Activated naive CD4-positive, alpha-beta T cell treated with anti-CD3 and anti-CD28 coated beads, Interleukin-2, amount 50 U/mL, for 72 hours (primary cell): Measurements from ENCODE around the gene COG4. TPM values are rescaled to one million over a fixed set of nuclear protein-coding genes. Genes with fewer than 3 reads are reported as not detected.

Experiments used
- ATAC-seq, 2 donors: fragments of 150-1000 bp; cut with Tn5 transposase; 2 replicates each; pipeline ENCODE4 v1.10.0; 2021; ENCODE audit warnings: mild to moderate bottlenecking in 2 of 2, moderate library complexity in 2 of 2
- DNase-seq, 2 donors: peaks; one replicate each; pipeline ENCODE4 v3.0.0; 2021 to 2022; ENCODE audit warnings: low spot score in 2 of 2
- H3K27ac Mint-ChIP-seq, 2 donors: one replicate each; pipeline ENCODE4 v1.8.0; 2022; ENCODE audit warnings: mild to moderate bottlenecking in 2 of 2, mixed read lengths in 2 of 2
- H3K36me3 Mint-ChIP-seq, 2 donors: one replicate each; pipeline ENCODE4 v1.8.0; 2022; ENCODE audit warnings: mixed read lengths in 2 of 2
- H3K9me3 Mint-ChIP-seq, 2 donors: one replicate each; pipeline ENCODE4 v1.8.0; 2022; ENCODE audit warnings: mixed read lengths in 2 of 2
- total RNA-seq, 2 donors: library from RNA; stranded (reverse); gene quantifications; one replicate each; pipeline ENCODE4 v1.2.3, GENCODE V29; 2022

Gene COG4
- total RNA-seq, 2 donors from 2014 or later = 37.5 to 41.2 TPM

GRCh38 chr16:70495425-70496182 is 27.8 kb downstream of the COG4 start:
- H3K36me3 Mint-ChIP-seq = no peaks in the 10 kb centered on the region
- DNase-seq (no peak), ATAC-seq (peak in 1 of 2 donors; percentile 54)
- no peaks in the 10 kb centered on the region for H3K9me3 Mint-ChIP-seq
- H3K27ac Mint-ChIP-seq = peak overlapping the region in 1 of 2 donors; percentile 20

- ATAC-seq (peak in 1 of 2 donors; percentile 59), DNase-seq (no peak)
- H3K27ac Mint-ChIP-seq = peak overlapping the region; percentile 25 to 46
- H3K36me3 Mint-ChIP-seq = no peaks in the 10 kb centered on the region
- H3K9me3 Mint-ChIP-seq = no peaks in the 10 kb centered on the region
Measured at GRCh38 chr16:70494777-70495176, 28.6 kb downstream of the COG4 start.

- Mint-ChIP-seq H3K9me3 (no peaks in the 10 kb centered on the region), H3K36me3 (no peaks in the 10 kb centered on the region), H3K27ac (peak overlapping the region; percentile 25 to 46)
- peak; percentile 29 to 69 for ATAC-seq
- DNase-seq = no peak
Measured at GRCh38 chr16:70494202-70494770, 29.1 kb downstream of the COG4 start.

GRCh38 chr16:70493802-70494201 is 29.6 kb downstream of the COG4 start:
- H3K36me3 Mint-ChIP-seq = no peaks in the 10 kb centered on the region
- ATAC-seq (peak in 1 of 2 donors; percentile 15), DNase-seq (no peak)
- H3K9me3 Mint-ChIP-seq = no peaks in the 10 kb centered on the region
- H3K27ac Mint-ChIP-seq = peak overlapping the region; percentile 46 to 66

GRCh38 chr16:70490261-70490660 is 33.1 kb downstream of the COG4 start:
- no peak for DNase-seq
- H3K9me3 Mint-ChIP-seq = no peaks in the 10 kb centered on the region
- H3K27ac Mint-ChIP-seq = peak overlapping the region in 1 of 2 donors; percentile 26
- H3K36me3 Mint-ChIP-seq = no peaks in the 10 kb centered on the region
- no peak for ATAC-seq

- no peaks in the 10 kb centered on the region for H3K9me3 Mint-ChIP-seq
- ATAC-seq = no peak
- no peaks in the 10 kb centered on the region for H3K36me3 Mint-ChIP-seq
- no peak for DNase-seq
- H3K27ac Mint-ChIP-seq = peak overlapping the region in 1 of 2 donors; percentile 81
Measured at GRCh38 chr16:70484867-70485266, 38.5 kb downstream of the COG4 start.

GRCh38 chr16:70483426-70483825 is 39.9 kb downstream of the COG4 start:
- peak overlapping the region; percentile 30 to 88 for H3K27ac Mint-ChIP-seq
- no peak for ATAC-seq

GRCh38 chr16:70482624-70483023 is 40.7 kb downstream of the COG4 start:
- H3K27ac Mint-ChIP-seq = no peak overlapping the region
- H3K9me3 Mint-ChIP-seq = no peaks in the 10 kb centered on the region

More at GRCh38 chr16:70483426-70483825, 39.9 kb downstream of the COG4 start:
- Mint-ChIP-seq H3K9me3 (no peaks in the 10 kb centered on the region), H3K36me3 (no peaks in the 10 kb centered on the region)
- no peak for DNase-seq

GRCh38 chr16:70481929-70482536 is 41.3 kb downstream of the COG4 start:
- no peak for DNase-seq
- Mint-ChIP-seq H3K9me3 (no peaks in the 10 kb centered on the region), H3K27ac (no peak overlapping the region), H3K36me3 (no peaks in the 10 kb centered on the region)
- no peak for ATAC-seq

More at GRCh38 chr16:70482624-70483023, 40.7 kb downstream of the COG4 start:
- DNase-seq (no peak), ATAC-seq (no peak)
- no peaks in the 10 kb centered on the region for H3K36me3 Mint-ChIP-seq

- ATAC-seq (no peak), DNase-seq (no peak)
- Mint-ChIP-seq H3K27ac (peak overlapping the region in 1 of 2 donors; percentile 72), H3K36me3 (no peaks in the 10 kb centered on the region), H3K9me3 (no peaks in the 10 kb centered on the region)
Measured at GRCh38 chr16:70480127-70481105, 42.9 kb downstream of the COG4 start.

- H3K27ac Mint-ChIP-seq = no peak overlapping the region
Measured at GRCh38 chr16:70478912-70479341, 44.4 kb downstream of the COG4 start.

GRCh38 chr16:70478169-70478568 is 45.2 kb downstream of the COG4 start:
- no peaks in the 10 kb centered on the region for H3K9me3 Mint-ChIP-seq
- no peaks in the 10 kb centered on the region for H3K36me3 Mint-ChIP-seq
- DNase-seq = no peak
- H3K27ac Mint-ChIP-seq = peak overlapping the region; percentile 55 to 90
- no peak for ATAC-seq

More at GRCh38 chr16:70478912-70479341, 44.4 kb downstream of the COG4 start:
- ATAC-seq (no peak), DNase-seq (no peak)
- Mint-ChIP-seq H3K9me3 (no peaks in the 10 kb centered on the region), H3K36me3 (no peaks in the 10 kb centered on the region)

GRCh38 chr16:70476272-70477020 is 46.9 kb downstream of the COG4 start:
- no peaks in the 10 kb centered on the region for H3K9me3 Mint-ChIP-seq
- DNase-seq = peak; percentile 64 to 66
- peak; percentile 94 to 97 for ATAC-seq
- no peaks in the 10 kb centered on the region for H3K36me3 Mint-ChIP-seq
- peak overlapping the region; percentile 90 to 94 for H3K27ac Mint-ChIP-seq

- Mint-ChIP-seq H3K9me3 (no peaks in the 10 kb centered on the region), H3K27ac (peak overlapping the region in 1 of 2 donors; percentile 90), H3K36me3 (no peaks in the 10 kb centered on the region)
- ATAC-seq (no peak), DNase-seq (no peak)
Measured at GRCh38 chr16:70475054-70475871, 48.1 kb downstream of the COG4 start.
